Activated CD8-positive, alpha-beta memory T cell treated with anti-CD3 and anti-CD28 coated beads, Interleukin-2, amount 50 U/mL, for 1 hour (primary cell): ENCODE data around the gene GSTP1.

ENCODE experiments used
- DNase-seq: peaks from one replicate; pipeline ENCODE4 v3.0.0-alpha.2; 2020; ENCODE audit errors: extremely low read depth

GSTP1 gene

DNA sequence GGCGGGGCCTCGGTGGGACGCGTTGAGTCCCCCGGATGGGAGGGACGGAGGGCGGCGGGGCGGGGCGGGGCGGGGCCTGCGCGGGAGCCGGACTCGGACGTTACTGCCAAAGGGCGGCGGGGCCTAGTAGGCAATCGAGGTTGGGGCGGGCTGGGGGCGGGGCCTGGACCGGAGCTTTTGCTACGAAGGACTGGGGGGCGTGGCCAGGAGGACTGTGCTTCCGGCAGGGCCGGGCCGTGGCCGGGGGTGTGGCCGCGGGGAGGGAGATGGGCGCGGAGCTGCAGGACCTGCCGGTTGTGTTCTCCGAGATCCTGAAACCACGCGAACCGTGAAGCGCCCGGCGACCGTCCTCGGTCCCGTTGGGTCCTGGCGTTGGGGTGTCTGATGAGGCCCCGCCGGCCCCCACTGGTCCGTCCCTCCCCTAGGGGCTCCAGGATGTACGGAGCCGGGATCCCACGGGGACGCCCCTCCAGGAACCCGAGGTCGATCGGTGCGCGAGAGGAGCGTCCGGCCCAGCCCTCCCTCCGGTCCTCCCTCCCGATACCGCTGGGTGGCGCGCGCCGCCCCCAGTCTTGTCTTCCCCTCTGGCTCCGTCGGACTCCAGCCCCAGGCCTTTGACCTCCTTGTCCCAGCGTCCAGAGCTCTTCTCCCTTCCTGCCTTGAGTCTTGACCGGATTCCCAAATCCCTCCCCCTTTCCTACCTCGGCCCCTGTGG lies 46.8 kb downstream of the GSTP1 start:
- DNase-seq = peak; percentile 84

DNA sequence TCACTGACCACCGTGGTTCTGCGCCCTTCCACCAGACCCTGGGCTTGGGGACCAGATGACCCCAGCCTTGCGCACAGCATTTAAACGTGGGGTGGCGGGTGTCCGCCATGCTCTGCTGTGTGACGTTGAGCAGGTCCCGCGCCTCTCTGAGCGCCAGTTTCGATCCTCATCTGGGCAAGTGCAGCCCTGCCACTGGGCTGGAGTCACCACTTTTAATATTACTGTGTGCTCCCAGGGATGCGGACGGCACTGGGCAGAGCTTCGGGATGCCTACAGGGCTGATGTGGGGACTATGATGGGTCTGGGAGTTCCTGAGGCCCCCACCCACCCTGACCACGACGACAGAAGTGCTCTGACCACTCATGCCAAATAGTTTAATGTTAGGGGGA lies 47.3 kb downstream of the GSTP1 start:
- DNase-seq = no peak

DNA sequence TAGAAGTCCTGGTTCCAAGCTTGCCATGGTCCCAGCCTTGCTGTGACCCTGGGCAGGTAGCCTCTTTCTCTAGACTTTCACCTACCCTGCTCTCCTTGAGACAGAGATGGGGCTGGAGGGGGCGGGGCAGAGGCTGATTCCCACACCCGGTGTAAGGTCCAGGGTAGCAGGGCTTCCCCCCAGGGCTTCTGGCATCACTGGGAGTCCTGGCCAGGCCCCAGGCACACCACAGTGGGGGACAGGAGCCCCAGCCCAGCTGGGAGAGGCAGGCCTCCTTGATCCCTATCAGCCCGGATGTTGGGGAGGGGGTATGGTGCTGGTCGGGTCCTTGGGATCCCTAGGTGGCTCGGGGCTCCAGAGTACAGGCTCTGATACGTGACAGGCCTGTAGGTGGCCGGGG lies 47.8 kb downstream of the GSTP1 start:
- no peak for DNase-seq

DNA sequence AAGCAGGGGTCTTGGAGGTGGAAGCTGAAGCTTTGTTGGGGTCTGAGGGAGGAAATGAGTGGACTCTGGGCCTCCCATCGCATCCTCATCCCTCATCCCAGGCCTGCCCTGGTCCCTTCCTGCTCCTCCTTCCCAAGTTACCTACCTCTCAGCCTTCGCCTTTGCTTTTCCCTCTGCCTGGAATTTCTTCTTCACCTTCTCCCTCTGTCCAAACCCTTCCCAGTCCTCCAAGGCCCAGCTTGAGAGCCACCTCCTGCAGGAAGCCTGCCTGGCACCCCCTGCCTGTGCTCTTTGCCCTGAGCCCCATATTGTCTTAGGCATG lies 48.2 kb downstream of the GSTP1 start:
- no peak for DNase-seq

DNA sequence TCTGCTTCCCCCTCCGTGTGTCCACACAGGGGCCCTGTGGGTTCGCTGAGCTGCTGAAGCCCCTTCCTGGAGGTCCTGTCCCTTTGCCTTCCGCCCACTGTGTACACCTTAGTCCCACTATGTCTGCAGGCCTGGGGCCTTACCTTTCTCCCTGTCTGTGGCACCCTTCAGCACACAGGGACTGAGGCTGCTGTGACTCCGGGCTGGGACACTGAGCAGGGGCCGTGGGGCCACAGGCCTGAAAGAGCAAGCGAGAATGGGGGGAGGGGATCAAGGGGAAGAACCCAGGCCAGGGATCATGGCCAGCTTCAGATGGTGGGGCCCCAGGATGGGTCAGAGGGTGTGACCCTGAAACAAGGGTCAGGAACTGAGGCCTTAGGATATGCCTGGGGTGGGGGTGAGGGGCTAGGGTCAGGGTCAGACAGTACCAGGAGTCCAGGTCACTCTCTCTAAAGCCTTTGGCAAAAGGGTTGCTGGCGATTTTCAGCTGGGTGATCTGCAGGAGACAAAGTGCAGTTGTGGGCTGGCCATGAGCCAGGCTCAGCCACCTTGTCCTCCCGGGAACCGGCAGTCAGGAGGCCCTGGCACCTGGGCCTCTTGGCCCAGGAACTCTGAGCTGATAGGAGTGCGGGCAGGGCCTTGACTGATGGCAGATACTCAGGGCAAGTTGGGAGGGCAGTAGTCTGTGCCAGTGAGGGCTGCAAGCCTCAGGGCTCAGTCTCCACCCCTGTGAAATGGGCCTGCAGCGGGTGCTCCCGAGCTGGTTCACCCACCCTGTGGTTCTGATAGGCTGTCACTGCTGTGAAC lies 48.8 kb downstream of the GSTP1 start:
- DNase-seq = no peak

DNA sequence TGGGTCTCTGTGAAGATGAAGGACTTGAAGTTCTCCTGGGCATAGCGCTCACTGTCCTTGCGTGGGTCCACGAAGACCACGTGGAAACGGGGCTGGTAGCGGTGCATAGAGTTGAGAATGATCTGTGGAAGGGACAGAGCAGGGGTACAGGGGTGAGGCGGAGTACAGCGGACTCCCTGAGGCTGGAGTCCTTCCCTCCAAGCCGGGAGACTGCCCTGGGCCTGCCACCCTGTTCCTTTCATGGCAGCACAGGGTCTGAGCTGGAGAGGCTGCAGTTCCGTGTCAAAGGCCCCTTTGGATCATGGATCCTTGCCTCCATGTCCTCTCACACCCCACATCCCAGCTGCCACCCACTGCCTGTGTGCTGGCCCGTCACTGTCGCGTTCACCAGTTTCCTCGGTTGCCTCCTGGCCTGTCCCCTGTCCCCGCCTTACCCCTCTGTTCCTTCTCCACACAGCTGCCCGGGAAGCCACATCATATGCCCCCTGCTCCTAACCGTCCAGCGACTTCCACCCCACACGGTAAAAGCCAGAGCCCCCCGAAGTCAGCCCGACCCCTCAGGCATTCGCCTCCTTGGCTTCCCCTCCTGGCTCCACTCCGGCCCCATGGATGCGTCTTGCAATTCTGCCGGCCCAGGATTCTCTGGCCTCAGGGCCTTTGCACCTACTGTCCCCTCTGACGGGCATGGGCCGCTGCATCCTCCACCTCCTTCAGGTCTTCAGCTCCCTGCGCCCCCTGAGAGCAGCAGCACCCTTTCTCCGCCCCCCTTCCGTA lies 49.6 kb downstream of the GSTP1 start:
- DNase-seq = no peak

DNA sequence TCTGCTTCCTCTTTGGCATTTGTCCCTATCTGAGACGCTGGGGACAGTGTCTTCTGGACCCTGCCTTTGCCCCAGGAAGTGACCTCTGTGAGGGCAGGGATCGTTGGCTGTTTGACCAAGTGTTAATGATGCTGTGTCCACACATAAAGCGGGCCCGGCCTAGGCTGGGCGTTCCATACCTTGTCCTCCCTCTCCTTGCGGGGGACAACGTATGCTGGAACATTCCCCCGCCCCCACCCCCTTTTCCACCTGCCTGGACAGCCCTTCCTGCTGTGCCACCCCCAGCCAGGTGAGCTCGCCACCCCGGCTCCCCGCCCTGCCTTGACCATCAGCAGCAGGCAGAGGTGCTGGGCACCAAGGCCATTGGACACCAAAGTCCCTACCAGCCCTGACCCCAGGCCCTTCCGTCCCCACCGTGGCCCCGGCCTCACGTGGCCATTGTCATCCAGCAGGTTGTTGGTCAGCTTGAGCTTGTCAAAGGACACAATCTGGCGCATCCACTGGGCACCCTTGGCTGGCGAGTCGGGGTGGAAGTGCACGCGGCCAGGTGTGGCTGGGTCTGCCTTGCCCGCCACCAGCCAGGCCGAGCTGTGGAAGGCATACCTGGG lies 50.2 kb downstream of the GSTP1 start:
- DNase-seq = no peak

DNA sequence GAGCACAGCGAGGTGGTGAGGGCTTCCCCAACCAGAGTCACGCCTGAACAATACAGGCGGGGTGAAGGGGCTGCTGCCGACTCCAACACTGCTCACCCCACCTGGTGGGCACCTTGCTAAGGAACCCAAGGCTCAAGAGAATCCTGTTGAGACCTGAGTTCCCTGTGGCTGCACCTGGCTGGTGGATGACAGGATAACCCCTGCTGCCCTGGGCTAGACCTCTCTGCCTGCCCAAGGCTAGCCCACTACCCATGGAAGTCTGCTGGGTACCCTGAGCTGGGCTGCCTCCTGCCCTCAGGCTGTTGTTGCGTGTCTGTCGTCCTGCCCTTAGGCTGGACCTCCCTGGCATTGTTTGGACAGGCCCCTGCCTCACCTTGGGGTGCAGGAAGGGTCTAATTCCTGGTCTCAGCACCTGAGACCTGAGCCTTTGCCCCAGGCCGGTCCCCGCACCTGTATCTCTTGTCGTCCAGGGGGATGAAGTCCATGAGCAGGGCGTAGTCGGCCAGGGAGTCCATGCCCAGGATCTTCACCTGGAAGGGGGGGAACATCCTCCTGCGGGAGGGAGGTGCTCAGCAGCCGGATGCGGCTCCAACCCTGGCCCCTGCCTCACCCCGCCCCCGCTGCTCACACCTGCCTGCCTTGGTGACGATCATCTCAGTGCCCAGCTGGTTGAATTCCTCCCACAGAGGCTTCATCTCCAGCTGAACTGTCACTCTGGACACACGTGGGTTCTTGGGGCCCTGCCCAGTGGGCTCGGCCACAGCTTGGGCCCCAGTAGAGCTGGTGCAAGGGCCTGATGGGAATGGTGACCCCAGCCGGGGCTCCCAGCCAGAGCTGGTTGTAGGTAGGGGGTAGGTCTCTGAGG lies 51.0 kb downstream of the GSTP1 start:
- no peak for DNase-seq

DNA sequence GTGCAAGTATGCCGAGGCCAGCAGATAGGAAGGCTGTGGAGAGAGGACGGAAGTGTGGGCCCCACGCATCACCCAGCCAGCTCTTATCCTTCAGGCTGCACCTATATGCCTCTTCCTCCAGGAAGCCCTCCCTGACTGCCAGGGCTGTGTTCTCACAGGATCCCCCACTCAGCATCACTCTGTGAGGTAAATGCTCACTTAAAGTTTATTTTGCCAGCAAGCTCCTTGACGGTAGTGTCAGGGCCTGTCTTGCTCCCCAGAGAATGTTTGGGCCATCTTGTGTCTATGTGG lies 51.6 kb downstream of the GSTP1 start:
- no peak for DNase-seq
